HG02885 (cell line): ENCODE data around the gene SHCBP1.
A peak's percentile ranks its signal among the peaks of the same experiment; 100 is the strongest.

ENCODE experiments used
- ATAC-seq: cut with Tn5 transposase; IDR thresholded peaks from one replicate; pipeline ENCODE4 v1.9.1; 2021; ENCODE audit warnings: mild to moderate bottlenecking; ENCODE audit not compliant: unreplicated experiment, poor library complexity

Gene SHCBP1

DNA sequence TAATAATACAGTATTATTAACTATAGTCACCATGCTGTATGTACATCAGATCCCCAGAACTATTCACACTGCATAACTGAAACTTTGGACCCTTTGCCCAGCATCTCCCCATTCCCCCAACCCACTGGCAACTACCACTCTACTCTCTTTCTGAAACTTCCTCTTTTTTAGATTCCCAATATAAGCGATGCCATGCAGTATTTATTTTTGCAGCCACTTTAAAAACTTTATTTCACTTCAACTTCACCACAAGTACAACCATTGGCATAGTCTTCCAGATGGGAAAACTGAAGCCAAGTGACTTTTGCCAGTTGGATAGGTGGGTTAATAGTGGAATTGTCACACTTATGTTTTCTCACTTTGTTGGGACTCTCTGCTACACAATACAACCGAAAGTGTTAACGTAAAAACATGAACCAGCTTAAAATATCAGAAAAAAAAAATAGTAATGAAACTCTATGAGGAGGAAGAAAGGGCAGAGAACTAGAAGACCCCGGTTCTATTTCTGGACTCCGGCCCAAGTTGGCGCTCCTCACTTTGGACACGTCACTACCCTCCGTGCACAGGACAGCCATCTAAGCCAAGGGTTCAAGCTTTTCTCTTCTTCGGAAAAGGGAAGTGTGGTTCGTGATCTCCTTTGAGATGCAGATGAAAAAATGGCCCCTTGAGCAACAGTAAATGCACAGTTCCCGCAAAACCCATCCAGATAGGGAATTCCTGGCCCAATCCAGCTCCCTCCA lies 743 bp downstream of the SHCBP1 start:
- peak; percentile 21 for ATAC-seq

DNA sequence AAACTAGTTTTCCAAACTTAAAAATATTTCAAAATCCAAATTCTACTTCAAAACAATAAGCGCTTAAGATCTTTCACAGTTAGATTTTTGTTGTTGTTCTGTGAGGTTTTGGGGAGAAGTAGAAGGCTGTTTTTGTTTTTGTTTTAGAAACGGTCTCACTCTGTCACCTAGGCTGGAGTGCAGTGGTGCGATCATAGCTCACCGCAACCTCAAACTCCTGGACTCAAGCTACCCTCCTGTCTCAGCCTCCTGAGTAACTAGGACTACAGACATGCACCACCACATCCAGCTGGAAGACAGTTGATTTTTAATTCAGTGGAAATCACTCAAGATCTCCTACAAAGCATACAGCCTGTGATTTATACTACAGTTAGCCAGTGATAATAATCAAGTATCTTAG lies 2.7 kb downstream of the SHCBP1 start:
- ATAC-seq = peak; percentile 40

DNA sequence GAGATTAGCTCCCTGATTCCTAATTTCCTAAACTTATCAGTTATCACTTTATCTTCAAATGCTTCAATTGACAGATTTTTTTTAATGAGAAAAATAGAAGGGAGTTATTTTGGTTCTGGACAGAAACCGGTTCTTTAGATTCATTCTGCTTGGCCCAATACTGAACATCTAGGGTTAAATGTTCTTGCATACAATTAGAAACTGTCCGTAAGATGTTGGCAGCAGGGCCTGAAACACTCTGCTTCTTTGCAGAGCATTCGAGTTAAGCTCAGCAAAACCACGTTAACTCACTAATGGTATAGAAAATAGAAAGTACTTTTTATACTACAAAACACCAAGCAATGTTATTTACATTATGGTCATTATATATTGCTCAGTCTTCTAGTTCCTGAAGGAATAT lies 7.2 kb downstream of the SHCBP1 start:
- ATAC-seq = no peak

DNA sequence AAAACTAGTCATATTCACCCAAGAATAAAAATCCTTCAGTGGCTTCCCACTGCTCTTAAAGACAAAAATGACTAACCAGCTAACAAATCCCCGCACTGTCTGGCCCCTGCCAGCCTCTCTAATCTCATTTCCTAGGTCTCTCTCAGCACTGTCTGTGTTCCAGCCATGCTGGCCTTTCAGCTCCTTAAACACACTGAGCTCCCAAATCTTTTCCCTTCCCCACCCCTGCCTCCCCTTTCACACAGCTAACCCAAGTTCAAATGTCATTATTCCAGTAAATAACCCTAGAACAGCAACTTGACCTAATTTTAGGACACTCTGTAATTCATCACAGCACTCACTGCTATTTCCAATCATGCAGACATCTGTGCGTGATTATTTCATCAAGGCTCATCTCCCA lies 7.8 kb downstream of the SHCBP1 start:
- no peak for ATAC-seq

DNA sequence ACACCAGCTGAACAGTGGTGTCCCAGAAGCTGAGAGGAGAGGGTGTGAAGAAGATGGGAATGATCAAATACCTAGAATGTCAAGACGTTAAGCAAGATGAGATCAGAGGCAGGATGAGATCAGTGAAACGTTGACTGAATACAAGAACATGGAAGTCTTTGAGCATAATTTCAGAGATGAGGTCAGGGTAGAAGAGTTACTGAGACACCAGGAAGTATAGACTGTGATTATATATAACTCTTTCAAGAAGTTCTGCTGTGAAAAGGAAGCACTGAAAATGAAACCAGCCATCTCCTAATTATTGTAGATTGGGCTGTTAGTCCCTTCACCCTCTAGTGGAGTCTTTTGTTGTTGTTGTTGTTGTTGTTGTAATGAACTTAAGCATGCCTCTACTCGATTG lies 9.1 kb downstream of the SHCBP1 start:
- ATAC-seq = peak; percentile 86

DNA sequence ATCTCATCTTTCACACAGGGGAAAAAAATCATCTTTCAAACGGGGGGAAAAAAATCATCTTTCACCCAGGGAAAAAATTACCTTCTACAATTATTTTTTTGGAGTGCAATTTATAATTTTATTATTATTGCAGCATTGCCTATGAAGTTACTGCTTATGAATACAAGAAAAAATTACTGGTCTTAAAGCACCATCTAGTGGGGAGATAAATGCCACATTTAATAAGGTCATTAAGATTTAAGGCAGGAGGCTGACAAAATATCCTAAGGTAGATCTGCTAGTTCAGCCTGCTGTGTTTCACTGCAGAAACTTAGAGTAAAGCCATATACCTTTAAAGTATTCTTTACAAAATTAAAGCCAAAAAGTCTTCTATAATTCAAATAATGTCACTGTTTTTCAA lies 13.7 kb downstream of the SHCBP1 start:
- ATAC-seq = no peak

DNA sequence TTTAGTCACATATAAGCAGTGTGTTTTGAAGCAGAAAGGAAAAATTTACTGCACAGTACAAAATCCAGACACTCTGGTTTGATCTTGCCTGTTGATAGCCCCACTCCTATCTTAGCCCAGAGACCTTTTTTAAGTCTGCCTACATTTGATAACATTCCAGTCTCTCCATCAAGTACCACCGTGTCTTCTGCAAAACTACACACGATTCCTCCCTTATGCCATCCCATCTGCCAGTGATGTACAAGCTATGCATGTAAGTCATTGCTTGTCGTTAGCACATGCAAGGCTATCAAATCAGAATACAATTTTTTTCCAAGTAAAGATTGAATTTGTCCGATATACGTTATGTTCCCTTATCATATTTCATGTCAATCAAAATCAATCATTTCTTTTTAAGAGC lies 14.9 kb downstream of the SHCBP1 start:
- ATAC-seq = no peak

DNA sequence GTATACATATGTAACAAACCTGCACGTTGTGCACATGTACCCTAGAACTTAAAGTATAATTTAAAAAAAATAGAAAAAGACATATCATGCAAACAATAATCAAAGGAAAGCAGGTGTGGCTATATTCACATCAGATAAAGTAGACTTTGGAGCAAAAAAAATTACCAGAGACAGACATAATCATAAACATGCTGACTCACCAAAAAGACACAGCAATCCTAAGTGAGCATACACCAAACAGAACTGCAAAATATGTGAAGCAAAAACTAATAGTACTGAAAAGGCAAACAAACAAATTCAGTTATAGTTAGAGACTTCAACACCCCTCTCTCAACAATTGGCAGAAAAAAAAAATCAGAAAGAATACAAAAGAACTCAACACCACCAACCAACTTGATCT lies 29.9 kb downstream of the SHCBP1 start:
- ATAC-seq = no peak

DNA sequence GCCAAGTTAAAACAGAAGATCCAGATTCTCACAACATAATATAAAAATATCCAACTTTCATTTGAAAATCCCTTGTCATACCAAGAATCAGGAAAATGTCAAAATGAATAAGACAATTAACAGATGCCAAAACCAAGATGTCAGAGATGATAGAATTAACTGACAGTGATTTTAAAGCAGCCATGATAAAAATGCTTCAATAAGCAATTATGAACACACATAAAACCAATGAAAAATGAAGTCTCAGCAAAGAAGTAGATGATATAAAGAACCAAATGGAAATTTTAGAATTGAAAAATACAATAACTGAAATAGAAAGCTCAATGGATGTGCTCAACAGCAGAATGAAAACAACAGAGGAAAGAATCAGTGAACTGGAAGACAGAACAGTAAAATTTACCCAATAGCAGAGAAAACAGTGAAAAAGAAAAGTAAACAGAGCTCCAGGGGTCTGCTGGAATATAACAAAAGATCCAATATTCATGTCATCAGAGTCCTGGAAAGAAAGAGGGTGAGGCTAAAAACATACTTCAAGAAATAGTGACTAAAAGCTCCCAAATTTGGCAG lies 35.1 kb downstream of the SHCBP1 start:
- ATAC-seq = no peak

DNA sequence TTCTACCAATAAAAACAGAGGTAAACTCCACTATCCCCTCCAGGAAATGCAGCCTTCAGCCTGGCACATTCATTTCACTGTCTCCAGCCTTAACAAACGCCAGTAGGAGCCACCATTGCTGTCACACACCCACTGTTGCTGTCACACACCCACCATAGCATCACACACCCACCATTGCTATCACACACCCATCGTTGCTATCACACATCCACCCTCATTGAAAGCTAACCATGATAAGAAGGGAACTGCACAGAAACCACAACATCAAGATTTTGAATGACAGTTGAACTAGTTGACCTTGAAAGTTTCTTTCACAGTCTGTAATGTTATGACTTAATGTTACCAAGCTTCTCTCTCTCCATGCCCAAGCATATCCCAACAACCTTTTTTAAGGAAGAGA lies 38.1 kb downstream of the SHCBP1 start:
- no peak for ATAC-seq

DNA sequence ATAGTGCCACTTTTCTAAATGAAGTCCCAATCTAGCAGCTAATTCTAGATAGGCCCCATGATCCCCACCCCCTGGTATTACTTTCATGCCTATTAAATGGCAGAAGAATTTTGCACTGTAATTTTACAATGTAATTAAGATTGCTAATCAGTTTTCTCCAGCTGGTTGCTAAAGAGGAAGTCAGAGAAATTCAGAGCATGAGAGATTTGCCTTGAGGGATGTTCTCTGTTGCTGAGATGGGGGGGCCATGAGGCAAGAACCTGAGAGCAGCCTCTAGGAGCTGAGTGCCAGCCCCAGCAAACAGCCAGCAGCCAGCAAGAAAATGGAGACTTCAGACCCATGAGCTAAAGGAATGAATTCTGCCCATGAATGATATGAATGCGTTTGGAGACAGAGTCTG lies 38.9 kb downstream of the SHCBP1 start:
- no peak for ATAC-seq

DNA sequence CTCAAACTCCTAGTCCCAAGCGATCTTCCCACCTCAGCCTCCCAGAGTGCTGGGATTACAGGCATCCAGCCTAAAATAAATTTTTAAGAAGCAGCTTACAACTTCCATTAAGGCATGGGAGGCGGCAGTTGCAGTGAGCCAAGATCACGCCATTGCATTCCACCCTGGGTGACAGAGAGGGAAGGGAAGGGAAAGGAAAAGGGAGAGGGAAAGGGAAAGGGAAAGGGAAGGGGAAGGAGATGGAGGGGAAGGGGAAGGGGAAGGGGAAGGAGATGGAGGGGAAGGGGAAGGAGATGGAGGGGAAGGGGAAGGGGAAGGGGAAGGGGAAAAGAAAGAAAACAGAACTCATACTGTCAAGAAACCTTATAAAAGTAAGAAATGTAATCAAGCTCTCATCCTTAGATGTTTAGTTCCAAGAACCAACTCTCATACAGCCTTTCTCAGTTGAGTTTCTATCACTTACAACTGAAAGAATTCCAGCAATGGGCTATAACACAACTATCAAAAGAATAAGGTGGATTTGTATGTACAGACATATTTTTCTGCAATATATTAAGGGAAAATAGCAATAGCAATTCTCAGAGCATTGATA lies 43.1 kb downstream of the SHCBP1 start:
- no peak for ATAC-seq

DNA sequence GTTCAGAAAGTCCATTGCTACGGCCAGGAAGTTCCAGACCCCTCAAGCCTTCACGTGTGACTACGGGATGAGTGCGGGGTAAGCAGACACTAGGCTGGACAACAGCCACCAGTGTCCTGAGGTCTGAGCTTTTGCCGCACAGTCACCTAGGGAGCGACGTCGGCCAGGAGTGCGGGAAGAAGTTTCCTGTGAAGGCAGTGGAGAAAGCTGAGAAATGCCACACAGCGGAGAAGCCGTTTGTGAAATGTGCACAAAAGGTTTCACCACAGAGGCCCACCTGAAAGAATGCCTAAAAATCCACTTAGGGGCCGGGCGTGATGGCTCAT lies 47.4 kb downstream of the SHCBP1 start:
- no peak for ATAC-seq

DNA sequence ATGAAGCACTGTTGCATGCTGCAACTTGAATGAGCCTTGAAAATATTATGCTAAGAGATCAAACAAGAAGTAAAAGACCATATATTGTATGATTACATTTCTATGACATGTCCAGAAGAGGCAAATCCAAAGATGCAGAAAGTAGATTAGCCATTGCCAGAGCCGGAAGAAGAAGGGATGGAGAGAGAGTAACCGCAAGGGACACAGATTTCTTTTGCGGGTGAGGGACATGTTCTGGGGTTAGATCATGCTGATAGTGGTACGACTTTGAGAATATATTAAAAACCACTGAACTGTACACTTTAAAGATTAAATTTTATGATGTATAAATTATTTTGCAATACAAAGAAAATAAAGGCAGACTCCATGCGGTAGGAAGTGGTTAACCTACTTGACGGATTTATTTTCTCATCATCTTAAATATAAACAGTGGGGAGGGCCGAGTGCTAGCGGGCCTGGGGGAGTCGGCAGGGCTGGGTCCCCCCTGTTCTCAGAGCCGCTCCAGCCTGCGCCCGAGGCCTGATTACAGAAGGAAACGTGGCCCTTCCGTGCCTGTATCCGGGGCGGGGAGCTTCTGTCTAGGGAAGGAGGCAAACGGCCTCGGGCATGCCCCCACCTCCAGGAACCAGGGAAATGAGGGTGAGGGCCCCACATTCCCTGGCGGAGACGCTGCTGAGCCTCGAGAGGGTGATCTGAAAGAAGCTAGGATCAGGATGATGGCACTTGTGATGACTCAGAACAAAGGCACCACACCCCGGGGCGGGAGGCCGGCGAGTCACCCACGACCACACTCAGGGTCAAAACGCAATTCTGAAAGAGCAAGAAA lies 48.0 kb downstream of the SHCBP1 start:
- ATAC-seq = no peak

DNA sequence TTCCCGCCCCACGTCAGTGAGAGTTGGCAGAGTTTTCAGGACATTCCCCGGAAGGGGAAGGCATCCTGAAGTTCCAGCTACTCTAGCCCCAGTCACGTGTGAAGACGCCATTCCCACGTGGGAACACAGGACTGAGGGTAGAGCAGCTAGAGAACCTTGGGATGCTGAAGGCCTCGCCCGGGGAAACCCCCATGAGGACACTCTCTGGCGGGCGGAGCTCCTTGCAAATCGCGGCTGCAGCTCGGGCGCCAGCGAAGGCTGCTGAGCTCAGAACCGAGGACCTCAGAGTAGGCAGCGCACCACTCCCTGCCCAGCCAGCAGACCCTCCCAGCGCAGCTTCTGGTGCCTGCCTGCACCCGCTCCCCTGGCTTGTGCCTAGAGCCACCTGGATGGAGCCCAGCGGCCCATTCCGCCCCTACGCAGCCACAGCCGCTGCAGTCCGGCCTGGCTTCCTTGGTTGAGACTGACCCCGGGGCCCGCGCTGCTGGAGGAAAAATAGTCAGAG lies 51.9 kb downstream of the SHCBP1 start:
- no peak for ATAC-seq

DNA sequence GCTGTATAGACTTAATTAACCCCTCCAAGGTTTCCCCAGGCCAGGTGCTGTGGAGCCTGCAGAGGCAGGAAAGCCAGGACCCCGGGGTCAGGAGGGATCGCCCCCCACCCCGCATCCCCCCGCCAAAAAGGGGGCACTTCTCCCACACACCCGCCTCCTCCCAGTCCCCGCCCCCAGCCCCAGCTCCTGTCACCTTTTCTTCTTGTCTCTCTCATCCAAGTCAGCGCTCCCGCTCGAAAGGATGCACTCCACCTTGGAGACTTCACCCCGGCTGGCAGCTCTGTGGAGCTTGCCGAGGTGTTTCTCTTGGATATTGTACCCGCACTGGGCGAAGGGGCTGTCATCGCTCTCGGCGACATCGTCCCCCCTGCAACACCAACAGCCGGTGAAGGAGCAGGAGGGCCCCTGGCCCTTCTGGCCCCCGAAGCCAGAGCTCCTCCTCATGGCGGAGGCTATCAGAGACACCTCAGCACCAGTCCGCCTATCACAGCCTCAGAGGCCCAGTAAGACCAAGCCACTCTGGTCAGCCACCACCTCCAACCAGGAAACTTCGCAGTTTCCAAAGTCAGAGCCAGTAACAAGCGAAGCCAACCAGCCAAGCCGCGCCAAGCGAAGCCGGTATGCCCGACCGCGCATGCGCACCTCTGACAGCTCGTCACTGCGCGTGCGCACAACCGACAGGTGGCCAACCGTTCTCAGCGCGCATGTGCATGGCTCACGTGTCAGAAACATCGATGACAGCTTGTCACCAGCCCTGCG lies 52.5 kb downstream of the SHCBP1 start:
- ATAC-seq = no peak

DNA sequence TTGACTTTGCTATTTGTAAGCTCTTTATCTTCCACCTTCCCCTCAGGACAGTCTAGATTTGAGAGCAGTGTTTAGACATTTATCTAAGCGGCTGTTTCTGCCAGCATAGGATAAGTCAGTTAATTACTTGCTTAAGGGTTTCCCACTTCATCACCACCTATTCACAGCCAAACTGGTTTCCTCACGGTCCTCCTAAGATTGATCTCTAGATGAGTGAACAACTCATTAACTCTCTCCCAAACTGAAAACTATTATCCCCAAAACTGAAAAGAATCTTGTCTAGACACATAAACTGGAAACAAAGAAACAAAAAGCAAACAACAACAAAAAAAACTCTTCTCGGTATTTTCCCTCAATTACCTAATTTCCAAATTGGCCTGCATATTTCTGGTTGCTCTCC lies 58.2 kb downstream of the SHCBP1 start:
- no peak for ATAC-seq

DNA sequence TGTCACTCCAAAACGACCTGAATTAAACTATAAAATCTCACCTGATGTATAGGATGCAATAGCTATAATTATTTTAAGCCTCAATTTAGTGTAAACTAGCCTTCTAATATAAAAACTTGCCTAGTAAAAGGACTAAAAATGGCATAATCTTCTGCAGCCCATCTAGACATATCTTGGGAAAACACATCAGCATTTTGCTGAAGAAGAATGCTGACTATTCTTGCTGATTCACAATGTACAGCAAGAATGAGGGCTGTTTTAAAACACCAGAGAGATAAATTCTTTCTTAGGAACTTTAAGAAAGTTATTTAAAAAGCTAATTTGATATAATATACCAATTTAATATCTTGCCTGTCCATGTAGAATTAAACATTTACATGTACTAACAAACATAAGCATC lies 63.2 kb downstream of the SHCBP1 start:
- no peak for ATAC-seq

DNA sequence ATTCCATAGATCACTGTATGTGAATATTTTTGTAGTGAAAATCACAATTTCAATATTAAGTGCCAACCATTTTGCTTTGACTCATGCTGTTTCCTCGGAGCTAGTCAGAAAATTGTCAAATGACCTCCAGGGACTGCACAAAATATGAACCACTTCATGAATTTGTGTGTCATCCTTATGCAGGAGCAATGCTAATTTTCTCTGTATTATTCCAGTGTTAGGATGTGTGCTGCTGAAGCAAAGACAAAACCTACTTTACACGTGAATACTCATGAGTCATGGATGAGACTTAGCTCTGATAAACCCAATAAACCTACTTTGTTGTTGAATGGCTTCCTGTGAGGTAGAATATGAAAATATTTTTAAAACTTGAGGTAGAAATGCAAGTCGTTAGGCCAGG lies 65.2 kb downstream of the SHCBP1 start:
- ATAC-seq = no peak

DNA sequence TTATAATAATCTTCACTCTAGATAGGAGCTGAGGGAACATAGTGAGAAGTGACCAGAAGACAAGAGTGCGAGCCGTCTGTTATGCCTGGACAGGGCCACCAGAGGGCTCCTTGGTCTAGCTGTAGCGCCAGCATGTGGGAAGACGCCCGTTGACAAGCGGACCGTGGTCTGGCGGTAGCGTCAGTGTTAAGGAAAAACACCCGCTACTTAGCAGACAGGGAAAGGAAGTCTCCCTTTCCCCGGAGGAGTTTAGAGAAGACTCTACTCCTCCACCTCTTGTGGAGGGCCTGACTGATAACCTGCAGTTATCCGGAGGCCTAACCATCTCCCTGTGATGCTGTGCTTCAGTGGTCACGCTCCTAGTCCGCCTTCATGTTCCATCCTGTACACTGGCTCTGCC lies 66.7 kb downstream of the SHCBP1 start:
- peak; percentile 62 for ATAC-seq
